Lower leg skin (tissue), 3 donors: ENCODE measurements around the gene MAD1L1.

Experiments
- POLR2A ChIP-seq, 2 donors: fragments of 450-650 bp; IDR thresholded peaks; one replicate each; pipeline ENCODE4 v1.6.1; 2016 to 2017; ENCODE audit warnings: antibody characterized with exemption in 2 of 2, mild to moderate bottlenecking in 1 of 2, moderate library complexity in 1 of 2
- TF ChIP-seq, protein P1 (sequence below), 3 donors: fragments of 450-650 bp; IDR thresholded peaks; one replicate each; pipeline ENCODE4 v1.5.1; 2016; ENCODE audit warnings: antibody characterized with exemption in 3 of 3, mild to moderate bottlenecking in 3 of 3, moderate library complexity in 2 of 3

DNA sequence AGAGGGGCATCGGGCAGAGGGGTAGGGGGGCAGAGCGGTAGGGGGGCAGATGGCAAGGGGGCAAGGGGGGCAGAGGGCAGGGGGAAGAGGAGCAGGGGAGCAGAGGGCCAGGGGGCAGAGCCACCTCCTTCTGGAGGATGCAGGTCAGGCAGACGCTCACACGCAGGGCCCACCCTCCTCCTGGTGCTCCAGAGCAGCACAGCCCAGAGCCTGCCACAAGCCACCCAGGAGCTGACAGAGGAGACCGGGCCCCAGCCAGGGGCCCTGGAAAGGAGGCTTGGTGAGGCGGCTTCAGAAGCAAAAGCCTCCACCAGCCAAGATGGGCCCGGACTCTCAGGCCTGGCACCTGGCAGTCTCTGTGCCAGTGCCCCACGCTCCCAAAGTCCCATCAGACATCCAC lies 13.1 kb downstream of the MAD1L1 start:
- TF ChIP-seq, protein P1, sequence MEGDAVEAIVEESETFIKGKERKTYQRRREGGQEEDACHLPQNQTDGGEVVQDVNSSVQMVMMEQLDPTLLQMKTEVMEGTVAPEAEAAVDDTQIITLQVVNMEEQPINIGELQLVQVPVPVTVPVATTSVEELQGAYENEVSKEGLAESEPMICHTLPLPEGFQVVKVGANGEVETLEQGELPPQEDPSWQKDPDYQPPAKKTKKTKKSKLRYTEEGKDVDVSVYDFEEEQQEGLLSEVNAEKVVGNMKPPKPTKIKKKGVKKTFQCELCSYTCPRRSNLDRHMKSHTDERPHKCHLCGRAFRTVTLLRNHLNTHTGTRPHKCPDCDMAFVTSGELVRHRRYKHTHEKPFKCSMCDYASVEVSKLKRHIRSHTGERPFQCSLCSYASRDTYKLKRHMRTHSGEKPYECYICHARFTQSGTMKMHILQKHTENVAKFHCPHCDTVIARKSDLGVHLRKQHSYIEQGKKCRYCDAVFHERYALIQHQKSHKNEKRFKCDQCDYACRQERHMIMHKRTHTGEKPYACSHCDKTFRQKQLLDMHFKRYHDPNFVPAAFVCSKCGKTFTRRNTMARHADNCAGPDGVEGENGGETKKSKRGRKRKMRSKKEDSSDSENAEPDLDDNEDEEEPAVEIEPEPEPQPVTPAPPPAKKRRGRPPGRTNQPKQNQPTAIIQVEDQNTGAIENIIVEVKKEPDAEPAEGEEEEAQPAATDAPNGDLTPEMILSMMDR (IDR thresholded peaks at IDR 0.05): no peak
- TF ChIP-seq POLR2A (IDR thresholded peaks at IDR 0.05): no peak
